Adrenal gland (tissue), 5 donors: Measurements from ENCODE around the gene IL1RAPL2.

Source experiments
- CTCF ChIP-seq, 6 experiments: fragments of 450-650 bp in 4 of 6; fragments of 200-600 bp in 2 of 6; sonication (generic) in 1 of 6; IDR thresholded peaks; 1 replicate in 5 of 6; 2 replicates in 1 of 6; pipeline versions ENCODE4 v1.5.1 to v1.8.0; 2016 to 2021; ENCODE audit warnings: antibody characterized with exemption in 6 of 6, mild to moderate bottlenecking in 2 of 6, moderate library complexity in 1 of 6
- POLR2A ChIP-seq, 2 donors: fragments of 450-650 bp; IDR thresholded peaks; one replicate each; pipeline ENCODE4 v1.6.1; 2017; ENCODE audit warnings: antibody characterized with exemption in 2 of 2, mild to moderate bottlenecking in 2 of 2, moderate library complexity in 1 of 2
- donor health status: DM: no; HTN: no; CAD: no.

- TF ChIP-seq CTCF (IDR thresholded peaks at IDR 0.05), result no peak
- TF ChIP-seq POLR2A (IDR thresholded peaks at IDR 0.05), result no peak
Observed at GRCh38 chrX:105803891-105804290, 1237.9 kb downstream of the IL1RAPL2 start.
